Effector CD4-positive, alpha-beta T cell (primary cell): ENCODE measurements around the gene ZDHHC21.
"Not testable (repeated sequence)": the region's sequence is repeated elsewhere in the genome, so short reads cannot be mapped to it uniquely, and the experiment has no call there.

Experiments used
- DNase-seq: peaks from one replicate; pipeline ENCODE4 v3.0.0-alpha.2; 2020

Gene ZDHHC21

DNA sequence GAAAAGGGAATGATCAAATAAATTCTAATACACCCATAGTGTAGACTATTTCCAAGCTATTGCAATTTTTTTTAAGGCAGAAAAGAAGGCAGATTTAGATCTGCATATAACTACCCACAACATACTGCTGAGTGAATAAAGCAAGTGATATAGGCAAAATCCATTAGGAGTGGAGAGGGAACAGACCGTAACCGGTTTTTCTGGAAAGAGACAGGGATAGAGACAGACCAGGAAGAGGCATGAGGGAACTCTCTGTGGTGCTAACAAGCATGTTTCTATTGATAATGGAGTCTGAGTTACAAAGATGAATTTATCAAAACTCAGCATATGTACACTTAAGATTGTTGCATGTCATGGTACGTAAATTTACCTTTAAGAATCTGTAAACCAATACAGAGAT, 14.5 kb downstream of the ZDHHC21 start:
- DNase-seq = no peak

DNA sequence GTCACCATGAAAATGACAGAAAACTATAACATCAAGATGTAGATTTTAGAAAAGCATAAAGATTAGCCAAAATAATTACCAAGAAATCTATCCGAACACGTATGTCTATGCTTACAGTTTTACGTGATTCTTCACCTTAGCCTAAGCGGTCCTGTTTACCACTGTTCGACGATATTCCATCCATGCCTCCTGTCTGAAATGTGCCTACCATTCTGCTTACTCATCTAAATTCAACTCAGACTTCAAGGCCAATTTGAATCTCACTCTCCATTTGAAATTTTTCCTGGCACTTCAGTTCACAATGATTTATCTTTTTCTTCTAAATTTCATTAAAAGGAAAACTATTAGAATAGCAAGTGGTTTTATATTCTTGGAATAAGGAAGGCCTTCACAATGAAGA, 15.4 kb downstream of the ZDHHC21 start:
- no peak for DNase-seq

DNA sequence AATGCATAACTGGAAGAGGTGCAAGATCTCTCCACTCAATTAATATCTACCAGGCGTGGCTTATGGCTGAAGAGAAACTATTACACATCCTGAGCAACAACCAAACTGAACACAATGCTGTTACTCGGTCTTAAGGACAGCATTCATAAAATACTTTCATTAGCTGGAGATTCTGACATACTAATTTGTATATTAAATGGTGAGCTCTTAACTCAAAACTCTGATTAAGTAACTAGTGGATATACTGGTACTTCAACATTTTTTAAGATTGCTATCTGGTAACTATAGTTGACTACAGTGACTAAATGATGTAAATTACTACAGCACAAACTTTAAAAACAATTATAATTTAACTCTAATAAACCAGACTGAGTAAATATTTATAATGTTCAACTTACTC, 15.8 kb downstream of the ZDHHC21 start:
- no peak for DNase-seq

DNA sequence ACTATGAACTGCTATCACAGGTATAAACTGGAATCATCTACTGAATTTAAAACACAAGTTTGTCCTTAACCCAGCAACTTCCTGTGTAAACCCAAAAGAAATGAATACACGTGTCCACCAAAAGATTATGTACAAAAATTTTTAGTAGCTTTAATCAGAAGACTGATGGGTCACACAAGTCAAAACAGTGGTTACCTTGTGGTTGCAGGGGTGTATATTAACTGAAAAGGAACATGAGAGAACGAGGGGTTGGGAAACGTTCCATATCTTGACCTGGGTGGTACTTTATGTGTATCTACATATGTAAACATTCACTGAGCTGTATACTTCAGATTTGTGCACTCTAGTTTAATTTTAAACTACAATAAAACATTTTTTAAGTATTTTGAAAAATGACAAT, 18.6 kb downstream of the ZDHHC21 start:
- DNase-seq = no peak

DNA sequence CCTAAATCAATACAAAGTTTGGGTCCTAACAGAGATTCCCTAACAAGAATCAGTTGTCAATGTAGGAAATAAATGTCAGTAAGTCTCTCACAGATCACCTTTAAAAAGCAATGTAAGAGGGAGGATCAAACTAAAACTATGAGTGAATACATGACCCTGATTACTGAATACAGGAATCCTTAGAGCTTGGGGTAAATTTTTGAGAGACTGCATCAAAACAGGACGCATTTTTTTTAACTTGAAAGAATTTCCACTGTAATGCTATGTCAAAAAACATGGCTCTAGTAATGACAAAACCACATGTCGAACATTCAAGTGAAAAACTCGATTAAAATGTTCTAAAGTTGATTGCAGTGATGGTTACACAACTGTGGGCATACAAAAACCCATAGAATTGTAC, 21.9 kb downstream of the ZDHHC21 start:
- DNase-seq = no peak

DNA sequence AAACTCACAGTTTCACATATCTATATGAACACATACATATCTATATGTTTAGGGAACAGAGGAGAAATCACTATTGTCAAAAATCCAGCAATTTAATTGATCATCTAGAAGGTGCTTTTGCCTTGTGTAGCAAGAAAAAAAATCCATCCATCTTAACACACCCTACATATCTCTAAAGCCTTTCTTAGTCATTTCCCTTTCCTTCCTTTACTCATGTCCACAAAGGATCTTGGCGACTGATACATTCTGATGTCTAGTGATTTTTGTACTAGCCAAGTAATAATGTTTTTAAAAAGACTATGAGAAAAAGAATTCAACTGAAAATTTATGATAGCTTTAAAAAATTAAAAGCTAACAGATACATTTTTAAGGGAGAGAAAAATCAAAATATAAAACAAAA, 22.5 kb downstream of the ZDHHC21 start:
- DNase-seq = no peak

DNA sequence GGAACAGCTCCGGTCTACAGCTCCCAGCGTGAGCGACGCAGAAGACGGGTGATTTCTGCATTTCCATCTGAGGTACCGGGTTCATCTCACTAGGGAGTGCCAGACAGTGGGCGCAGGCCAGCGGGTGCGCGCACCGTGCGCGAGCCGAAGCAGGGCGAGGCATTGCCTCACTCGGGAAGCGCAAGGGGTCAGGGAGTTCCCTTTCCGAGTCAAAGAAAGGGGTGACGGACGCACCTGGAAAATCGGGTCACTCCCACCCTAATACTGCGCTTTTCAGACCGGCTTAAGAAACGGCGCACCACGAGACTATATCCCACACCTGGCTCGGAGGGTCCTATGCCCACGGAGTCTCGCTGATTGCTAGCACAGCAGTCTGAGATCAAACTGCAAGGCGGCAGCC, 29.2 kb downstream of the ZDHHC21 start:
- DNase-seq = not testable (repeated sequence)

DNA sequence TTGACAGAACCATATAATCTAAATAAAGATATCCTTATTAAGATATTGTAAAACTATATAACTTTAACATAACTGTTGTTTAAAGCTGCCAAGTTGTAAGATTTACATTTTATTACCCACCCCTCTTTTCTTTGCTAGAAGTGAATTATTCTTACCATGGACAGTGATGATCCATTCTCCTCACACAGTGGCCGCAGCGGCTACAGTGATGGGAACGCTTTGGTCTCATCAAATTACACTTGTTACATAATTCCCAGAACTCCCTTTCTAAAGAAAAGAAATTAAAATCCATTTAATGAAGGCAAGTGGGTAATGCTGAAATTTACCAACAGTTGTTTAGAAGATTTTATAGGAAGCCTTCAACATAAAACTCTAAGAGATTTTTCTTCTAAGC, 31.2 kb downstream of the ZDHHC21 start:
- no peak for DNase-seq

DNA sequence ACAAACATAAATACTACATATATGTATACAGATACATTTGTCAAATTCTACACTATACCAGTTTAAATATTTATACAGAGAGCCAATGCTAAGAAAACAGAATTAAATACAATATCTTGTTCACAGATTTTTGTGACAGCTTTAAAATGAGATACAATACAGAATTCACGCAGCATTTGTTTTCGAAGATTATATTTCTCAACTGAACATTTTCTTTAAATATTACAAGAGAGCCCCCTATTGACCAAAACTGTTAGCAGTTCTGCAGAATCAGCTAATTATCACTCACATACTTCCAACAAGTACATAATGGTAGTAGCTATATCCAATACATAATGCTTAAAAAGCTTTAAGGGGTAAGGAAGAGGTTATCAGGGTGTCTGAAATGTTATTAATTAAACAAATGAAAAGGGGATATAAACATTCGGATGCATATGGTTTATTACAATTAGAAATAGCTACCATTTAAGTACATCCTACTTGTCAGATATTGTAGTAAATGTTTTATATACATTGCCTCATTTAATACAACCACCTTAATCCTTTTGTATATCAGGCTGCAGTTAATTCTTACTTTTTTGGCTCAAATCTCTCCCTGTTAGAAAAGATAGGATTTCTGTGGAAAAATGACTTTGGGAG, 31.7 kb downstream of the ZDHHC21 start:
- DNase-seq = no peak

DNA sequence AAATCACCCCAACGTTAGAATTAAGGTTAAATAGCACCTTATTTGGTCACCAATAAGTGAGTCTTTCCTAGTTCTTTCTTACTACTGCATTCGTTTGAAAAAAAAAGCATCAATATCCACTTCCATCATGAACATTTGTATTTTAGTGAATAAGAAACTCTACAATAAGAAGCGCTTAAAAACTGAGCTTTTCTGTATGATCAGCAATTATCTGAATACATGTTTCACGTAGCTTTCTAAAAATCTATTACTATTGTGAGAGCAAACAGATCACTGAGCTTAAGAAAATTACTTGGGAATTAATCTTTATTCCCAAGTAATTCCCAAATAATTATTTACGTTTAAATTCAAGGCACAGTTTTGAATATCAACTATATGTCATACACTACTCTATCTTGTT, 32.5 kb downstream of the ZDHHC21 start:
- DNase-seq = no peak

DNA sequence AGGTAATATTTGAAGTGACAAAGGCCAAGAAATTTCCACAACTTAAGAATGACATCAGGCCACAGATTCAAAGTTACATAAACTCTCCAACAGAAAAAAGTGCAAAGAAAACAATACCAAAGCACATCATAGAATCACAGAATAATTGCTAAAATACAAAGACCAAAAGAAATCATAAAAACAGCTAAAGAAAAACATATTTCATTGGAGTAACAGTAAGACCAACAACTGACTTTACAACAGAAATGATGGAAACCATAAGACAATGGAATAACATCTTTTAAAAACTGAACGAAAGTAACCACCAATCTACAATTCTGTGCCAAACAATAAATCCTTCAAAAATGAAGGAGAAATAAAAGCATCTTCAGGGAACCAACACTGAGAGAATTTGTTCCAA, 38.3 kb downstream of the ZDHHC21 start:
- DNase-seq = no peak

DNA sequence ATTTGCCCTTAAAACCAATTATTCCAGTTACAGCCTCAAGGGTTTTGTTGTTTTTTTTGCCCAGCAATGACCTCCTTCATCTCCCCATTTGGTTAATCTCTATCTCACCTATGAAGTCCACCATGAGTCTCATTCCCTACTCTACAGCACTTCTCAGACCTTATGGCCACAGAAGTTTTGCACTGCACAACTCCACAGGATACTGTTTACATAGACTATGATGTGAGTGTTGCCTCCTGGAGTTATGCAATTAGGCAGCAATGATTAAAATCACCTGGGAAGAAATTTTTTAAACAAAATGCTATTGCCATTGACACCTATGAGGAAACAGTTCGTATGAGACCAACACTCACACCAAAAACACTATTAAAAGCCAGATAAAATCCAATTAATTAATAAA, 39.7 kb downstream of the ZDHHC21 start:
- DNase-seq = no peak

DNA sequence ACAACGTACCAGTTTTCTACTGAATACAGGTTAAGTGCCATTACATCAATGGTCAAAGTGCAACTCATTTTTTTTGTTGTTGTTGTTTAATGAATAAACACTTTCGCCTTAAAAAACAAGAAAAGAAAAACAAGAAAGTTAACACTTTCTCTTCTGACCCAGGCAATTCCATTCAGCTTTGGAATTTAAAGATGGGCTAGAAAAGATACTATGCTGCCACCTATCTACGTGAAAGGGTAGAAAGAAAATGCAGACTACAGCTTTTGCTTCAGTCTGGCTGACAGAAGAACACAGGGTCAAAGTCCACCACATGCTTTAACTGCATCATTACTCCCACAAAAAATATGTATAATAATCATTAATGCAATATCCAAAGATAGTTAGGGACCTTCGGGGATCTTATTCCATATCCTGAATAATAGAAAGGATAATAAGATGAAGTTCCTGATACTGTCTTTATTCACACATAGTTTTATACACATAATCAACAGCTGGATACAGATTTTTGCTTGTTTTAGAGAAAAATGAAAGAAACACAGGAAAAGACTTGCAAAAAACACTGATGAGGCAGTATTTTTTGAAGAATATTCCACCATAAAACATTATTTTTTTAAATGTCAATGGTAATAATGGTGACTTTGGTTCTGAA, 40.4 kb downstream of the ZDHHC21 start:
- no peak for DNase-seq

DNA sequence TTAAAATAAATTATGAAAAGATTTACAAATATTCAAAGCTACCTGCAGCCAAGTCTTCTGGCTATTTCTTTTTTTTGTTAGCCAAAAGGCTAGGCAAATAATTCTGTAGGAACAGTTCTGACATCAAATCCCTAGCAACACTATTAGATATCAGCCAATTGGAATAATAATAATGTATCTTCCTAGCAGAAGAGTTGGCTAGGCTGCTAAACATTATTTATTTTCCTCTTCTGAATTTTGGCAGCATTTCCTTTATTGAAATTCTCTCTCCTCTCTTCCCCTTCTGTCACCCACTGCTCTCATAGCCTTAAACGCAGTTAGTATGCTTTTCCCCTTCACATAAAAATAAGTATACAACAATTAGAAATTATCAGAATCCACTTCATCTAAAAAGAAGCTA, 42.6 kb downstream of the ZDHHC21 start:
- no peak for DNase-seq

DNA sequence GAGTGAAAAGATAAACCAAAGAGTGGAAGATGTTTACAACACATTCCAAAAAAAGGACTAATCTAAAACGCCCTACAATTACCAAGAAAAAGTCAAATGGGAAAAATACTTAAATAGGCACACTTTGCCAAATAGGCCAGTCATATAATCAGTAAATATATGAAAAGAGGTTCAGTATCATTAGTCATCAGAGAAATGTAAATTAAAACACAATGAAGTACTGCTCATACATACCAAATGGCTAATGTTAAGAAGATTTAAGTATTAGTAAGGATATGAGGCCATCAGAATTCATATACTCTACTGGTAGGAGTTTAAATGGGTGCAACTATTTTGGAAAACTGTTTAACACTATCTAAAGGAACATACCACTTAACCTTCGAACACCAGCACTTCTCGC, 47.6 kb downstream of the ZDHHC21 start:
- DNase-seq = no peak

DNA sequence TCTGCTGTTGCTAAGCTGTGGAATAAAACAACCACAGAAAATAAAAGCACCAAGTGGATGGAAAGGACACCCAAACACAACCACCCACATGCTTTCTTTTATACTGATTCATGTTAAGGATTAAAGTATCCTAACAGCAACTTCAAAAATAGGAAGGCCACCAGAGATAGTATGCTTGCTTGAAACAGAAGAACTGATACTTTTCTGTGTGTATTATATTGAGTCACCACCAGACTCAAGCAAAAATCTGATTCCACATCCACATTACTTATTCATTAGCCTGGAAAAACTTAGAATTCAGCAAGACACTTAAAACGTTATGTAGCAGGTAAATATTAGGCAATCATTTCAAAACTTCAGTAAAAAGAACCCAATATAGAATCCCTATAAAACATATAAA, 52.3 kb downstream of the ZDHHC21 start:
- no peak for DNase-seq

DNA sequence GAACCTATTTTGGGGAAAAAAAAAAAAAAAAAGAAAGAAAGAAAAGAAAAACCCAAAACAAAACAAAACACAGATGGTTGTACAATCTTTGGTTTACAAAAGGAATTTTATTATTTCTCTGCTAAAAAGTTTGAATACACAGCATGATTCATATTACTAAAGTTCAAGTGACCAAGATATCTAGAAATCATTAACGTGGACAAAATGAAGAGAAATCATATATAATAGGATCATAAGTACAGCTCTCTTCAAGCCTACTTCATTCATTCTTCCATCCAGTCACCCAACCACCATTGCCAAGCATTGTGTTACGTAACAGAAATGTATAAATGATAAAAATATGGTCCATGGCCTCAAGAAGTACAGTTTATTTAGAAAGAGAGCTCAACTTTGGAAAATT, 52.9 kb downstream of the ZDHHC21 start:
- DNase-seq = no peak

DNA sequence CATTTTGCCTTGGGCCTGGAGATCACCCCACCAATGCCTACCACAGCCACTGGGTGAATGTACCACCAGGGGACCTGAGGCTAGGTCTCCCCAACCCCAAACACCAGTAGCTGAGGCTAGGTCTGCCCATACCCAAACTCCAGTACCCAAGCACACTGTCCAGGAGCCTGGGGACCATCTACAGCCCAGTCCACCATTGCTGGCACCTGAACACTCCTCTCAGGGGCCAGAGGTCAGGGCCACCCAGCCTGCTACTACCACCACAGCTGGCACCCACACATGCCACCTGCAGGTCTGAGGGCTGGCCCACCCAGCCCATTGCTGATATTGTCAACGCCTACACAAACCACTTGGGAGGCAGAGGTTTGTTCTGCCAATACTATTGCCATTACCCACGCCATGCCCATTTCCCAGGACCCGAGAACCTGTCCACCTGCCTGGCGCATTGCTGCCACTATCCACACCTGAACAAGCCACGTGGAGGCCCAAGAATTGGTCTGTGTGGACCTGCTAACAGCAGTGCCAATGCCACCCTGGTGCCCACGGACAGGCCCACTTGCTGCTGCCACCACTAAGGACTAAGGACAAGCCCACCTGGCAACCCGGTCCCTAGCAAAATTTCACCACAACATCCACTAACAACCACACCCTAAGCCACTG, 59.2 kb downstream of the ZDHHC21 start:
- DNase-seq = no peak

DNA sequence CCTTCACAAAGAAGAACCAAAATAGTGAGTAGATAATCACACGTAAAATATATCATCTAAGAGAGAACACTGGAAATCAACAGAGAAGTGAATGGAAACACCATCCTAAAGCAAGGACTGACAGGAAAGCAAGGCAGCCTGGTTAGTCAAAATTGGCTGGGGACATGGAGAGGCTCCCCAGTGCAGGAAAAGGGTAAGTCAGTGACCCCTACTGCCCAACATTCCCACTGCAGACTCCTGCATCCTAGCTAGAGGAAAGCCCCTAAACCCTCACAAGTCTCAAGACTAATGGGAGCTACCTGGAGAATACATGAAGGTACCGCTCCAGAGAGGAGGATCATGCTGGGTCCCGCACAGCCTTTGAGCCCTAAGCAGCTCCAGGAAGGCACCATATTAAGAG, 60.1 kb downstream of the ZDHHC21 start:
- no peak for DNase-seq

DNA sequence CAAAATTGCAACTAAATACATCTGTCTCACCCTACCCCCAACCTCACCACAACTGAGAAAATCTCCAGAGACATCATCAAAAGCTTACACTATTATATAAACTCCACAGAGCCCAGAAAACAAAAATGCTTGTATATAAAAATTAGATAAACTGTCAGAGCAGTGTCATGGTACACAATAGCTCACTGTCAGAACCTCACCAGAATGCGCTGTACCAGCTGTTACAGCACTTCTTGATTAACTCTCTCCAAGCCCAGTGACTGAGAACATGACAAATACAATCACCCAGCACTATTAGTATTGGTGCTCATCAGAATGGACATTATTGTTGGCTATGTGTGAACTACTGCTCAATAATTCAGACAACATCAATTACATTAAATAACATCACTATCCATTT, 65.7 kb downstream of the ZDHHC21 start:
- no peak for DNase-seq

DNA sequence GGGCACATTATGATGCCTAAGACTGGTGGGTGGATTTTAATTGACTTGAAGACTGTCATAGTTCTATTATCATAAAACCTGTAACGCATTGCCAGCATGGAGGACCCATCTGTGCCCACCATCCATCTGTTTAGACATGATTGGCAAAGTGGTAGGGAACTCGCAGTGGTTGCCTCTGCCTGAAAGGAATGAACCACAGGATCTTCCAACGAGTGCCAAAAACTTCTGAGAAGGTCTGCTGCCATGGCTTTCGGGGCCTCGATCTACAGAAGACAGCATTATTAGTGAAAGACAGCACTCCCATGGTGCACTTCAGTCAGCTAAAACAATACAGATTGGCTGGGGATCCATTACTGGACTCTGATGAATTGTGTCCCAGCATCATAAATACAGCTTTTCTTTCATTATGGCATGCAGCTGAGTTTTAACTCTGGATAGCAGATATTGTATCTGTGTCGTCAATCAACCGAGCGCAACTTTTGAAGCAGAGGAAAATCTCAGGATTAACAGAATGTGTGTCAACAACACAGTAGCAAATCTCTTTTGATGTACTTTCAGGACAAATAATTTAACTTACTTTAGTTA, 74.3 kb downstream of the ZDHHC21 start:
- no peak for DNase-seq

DNA sequence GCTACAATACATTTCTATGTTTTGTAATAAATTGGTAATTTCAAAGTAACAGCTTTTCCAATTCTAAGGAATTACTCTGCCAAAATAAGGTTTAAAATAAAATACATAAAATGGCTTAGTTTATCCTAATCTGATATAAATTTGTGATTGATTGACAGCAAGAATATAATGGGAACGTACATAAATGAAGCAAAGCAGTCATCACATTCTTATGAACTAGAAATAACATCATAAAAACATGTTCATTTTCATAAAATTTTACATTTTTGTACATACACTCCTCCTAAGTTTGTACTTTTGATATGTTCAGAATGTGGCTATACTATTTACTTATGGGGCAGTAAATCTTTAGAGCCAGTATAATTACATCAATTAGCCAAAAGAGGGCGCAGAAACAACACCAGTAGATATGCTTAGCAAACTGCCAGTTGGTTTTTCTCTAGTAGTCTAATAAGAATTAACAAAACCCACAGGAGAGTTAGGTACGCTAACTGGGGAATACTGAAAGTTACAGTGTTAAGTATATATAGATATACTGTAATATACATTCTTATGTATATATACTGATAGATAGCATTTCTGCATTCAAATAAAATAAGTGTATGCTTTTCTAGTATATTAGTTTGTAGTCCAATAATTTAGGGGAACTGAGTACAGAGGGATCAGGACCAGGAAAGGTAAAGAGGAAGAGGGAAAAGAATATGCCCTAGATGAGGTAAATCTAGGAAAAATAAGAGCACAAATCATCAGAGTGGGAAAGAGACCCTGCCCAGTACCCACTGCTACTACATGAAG, 76.8 kb downstream of the ZDHHC21 start:
- no peak for DNase-seq

DNA sequence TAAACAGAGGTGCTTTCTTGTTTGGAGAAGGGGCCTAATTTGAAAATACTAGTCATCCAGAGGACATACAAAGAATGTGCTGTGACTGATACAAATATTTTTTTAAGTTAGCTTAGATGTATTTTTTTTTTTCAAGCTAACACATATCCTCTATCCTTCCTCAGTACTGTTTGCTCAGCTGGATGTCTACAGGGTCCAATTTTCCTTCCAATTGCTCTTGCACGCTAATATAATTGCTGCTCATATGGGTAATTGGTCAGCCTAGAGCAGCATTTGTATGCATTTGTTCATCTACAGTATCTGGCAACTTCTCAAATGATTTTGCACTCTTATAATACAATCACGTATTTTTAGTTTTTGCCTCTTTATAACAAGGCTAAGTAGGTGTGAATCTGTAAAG, 84.7 kb downstream of the ZDHHC21 start:
- DNase-seq = no peak
